ENCODE results near the gene KRT84.
"Not testable (repeated sequence)": the region's sequence is repeated elsewhere in the genome, so short reads cannot be mapped to it uniquely, and the experiment has no call there.

Gene KRT84

GRCh38 chr12:52413202-52413601 is 27.8 kb upstream of the KRT84 start:
- no peak for DNase-seq (ENCODE audit: low read depth in 3 of 3)

GRCh38 chr12:52411815-52412214 is 26.4 kb upstream of the KRT84 start:
- DNase-seq (ENCODE audit: low read depth in 3 of 3) = no peak

- not testable (repeated sequence) for DNase-seq (ENCODE audit: low read depth in 3 of 3)
Measured at GRCh38 chr12:52410589-52411248, 25.3 kb upstream of the KRT84 start.

GRCh38 chr12:52407918-52408317 is 22.5 kb upstream of the KRT84 start:
- no peak for DNase-seq (ENCODE audit: low read depth in 3 of 3)

- no peak for DNase-seq (ENCODE audit: low read depth in 3 of 3)
Measured at GRCh38 chr12:52405922-52406385, 20.5 kb upstream of the KRT84 start, which contains the start of gene KRT82. Gene KRT82, minus strand, starts transcription at chr12:52406335. Its CDS starts 58 bp downstream, at chr12:52406277.

- no peak for DNase-seq (ENCODE audit: low read depth in 3 of 3)
Measured at GRCh38 chr12:52404951-52405350, 19.5 kb upstream of the KRT84 start.

GRCh38 chr12:52403561-52403960 is 18.1 kb upstream of the KRT84 start:
- no peak for DNase-seq (ENCODE audit: low read depth in 3 of 3)

- no peak for DNase-seq (ENCODE audit: low read depth in 3 of 3)
Measured at GRCh38 chr12:52402873-52403540, 17.6 kb upstream of the KRT84 start.

GRCh38 chr12:52402377-52402776 is 16.9 kb upstream of the KRT84 start:
- no peak for DNase-seq (ENCODE audit: low read depth in 3 of 3)

- DNase-seq (ENCODE audit: low read depth in 3 of 3) = no peak
Measured at GRCh38 chr12:52401926-52402325, 16.5 kb upstream of the KRT84 start.

GRCh38 chr12:52401526-52401925 is 16.1 kb upstream of the KRT84 start:
- no peak for DNase-seq (ENCODE audit: low read depth in 3 of 3)

- no peak for DNase-seq (ENCODE audit: low read depth in 3 of 3)
Measured at GRCh38 chr12:52400906-52401305, 15.5 kb upstream of the KRT84 start.

GRCh38 chr12:52399756-52400155 is 14.3 kb upstream of the KRT84 start:
- DNase-seq (ENCODE audit: low read depth in 3 of 3) = no peak

GRCh38 chr12:52398176-52398575 is 12.7 kb upstream of the KRT84 start:
- no peak for DNase-seq (ENCODE audit: low read depth in 3 of 3)

- DNase-seq (ENCODE audit: low read depth in 3 of 3) = no peak
Measured at GRCh38 chr12:52396656-52397055, 11.2 kb upstream of the KRT84 start.

- DNase-seq (ENCODE audit: low read depth in 3 of 3) = no peak
Measured at GRCh38 chr12:52395761-52396434, 10.4 kb upstream of the KRT84 start.

GRCh38 chr12:52394836-52395405 is 9.5 kb upstream of the KRT84 start:
- no peak for DNase-seq (ENCODE audit: low read depth in 3 of 3)

- no peak for DNase-seq (ENCODE audit: low read depth in 3 of 3)
Measured at GRCh38 chr12:52392465-52393007, 7.1 kb upstream of the KRT84 start.

- DNase-seq (ENCODE audit: low read depth in 3 of 3) = no peak
Measured at GRCh38 chr12:52391618-52392002, 6.2 kb upstream of the KRT84 start.

GRCh38 chr12:52390739-52391617 is 5.5 kb upstream of the KRT84 start:
- DNase-seq (ENCODE audit: low read depth in 3 of 3) = no peak

Measured in stimulated activated CD4-positive, alpha-beta T cell treated with anti-CD3 and anti-CD28 coated beads, TNF-alpha, amount 100 ng/mL, for 24 hours (primary cell).